ENCODE results near the gene TNN.
"Not testable (repeated sequence)": the region's sequence is repeated elsewhere in the genome, so short reads cannot be mapped to it uniquely, and the experiment has no call there.

DNA sequence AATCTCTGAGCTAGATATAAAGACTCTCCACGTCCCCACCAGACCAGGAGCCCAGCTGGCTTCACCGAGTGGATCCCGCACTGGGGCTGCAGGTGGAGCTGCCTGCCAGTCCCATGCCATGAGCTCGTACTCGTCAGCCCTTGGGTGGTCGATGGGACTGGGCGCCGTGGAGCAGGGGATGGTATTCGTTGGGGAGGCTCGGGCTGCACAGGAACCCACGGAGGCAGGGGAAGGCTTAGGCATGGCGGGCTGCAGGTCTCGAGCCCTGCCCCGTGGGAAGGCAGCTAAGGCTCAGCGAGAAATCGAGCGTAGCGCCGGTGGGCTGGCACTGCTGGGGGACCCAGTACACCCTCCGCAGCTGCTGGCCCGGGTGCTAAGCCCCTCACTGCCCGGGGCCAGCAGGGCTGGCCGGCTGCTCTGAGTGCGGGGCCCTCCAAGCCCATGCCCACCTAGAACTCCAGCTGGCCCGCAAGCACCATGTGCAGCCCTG, 40.7 kb downstream of the TNN start:
- TF ChIP-seq, protein P1, sequence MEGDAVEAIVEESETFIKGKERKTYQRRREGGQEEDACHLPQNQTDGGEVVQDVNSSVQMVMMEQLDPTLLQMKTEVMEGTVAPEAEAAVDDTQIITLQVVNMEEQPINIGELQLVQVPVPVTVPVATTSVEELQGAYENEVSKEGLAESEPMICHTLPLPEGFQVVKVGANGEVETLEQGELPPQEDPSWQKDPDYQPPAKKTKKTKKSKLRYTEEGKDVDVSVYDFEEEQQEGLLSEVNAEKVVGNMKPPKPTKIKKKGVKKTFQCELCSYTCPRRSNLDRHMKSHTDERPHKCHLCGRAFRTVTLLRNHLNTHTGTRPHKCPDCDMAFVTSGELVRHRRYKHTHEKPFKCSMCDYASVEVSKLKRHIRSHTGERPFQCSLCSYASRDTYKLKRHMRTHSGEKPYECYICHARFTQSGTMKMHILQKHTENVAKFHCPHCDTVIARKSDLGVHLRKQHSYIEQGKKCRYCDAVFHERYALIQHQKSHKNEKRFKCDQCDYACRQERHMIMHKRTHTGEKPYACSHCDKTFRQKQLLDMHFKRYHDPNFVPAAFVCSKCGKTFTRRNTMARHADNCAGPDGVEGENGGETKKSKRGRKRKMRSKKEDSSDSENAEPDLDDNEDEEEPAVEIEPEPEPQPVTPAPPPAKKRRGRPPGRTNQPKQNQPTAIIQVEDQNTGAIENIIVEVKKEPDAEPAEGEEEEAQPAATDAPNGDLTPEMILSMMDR (IDR thresholded peaks at IDR 0.05; ENCODE audit: poor library complexity, severe bottlenecking) = not testable (repeated sequence)
- TF ChIP-seq POLR2AphosphoS5 (IDR thresholded peaks at IDR 0.05); EP300 (conservative IDR thresholded peaks at IDR 0.05; ENCODE audit: poor library complexity, severe bottlenecking); MXI1 (conservative IDR thresholded peaks at IDR 0.05; ENCODE audit: poor library complexity, severe bottlenecking): not testable (repeated sequence)
- TF ChIP-seq, protein P2, sequence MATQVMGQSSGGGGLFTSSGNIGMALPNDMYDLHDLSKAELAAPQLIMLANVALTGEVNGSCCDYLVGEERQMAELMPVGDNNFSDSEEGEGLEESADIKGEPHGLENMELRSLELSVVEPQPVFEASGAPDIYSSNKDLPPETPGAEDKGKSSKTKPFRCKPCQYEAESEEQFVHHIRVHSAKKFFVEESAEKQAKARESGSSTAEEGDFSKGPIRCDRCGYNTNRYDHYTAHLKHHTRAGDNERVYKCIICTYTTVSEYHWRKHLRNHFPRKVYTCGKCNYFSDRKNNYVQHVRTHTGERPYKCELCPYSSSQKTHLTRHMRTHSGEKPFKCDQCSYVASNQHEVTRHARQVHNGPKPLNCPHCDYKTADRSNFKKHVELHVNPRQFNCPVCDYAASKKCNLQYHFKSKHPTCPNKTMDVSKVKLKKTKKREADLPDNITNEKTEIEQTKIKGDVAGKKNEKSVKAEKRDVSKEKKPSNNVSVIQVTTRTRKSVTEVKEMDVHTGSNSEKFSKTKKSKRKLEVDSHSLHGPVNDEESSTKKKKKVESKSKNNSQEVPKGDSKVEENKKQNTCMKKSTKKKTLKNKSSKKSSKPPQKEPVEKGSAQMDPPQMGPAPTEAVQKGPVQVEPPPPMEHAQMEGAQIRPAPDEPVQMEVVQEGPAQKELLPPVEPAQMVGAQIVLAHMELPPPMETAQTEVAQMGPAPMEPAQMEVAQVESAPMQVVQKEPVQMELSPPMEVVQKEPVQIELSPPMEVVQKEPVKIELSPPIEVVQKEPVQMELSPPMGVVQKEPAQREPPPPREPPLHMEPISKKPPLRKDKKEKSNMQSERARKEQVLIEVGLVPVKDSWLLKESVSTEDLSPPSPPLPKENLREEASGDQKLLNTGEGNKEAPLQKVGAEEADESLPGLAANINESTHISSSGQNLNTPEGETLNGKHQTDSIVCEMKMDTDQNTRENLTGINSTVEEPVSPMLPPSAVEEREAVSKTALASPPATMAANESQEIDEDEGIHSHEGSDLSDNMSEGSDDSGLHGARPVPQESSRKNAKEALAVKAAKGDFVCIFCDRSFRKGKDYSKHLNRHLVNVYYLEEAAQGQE (IDR thresholded peaks at IDR 0.05; ENCODE audit: borderline replicate concordance) = not testable (repeated sequence)
